KBM-7 (cell line): ENCODE data around the gene NDUFC2.
"Not testable (repeated sequence)": the region's sequence is repeated elsewhere in the genome, so short reads cannot be mapped to it uniquely, and the experiment has no call there.

ENCODE experiments used
- DNase-seq: peaks from one replicate; pipeline ENCODE4 v3.0.0-alpha.2; 2015
- in situ Hi-C: fragments of 300-500 bp; cut with MboI; formaldehyde crosslinking; loops from 2 replicates; pipeline ENCODE4 v1.14.3; 2020; ENCODE audit warnings: low sequenced_read_pairs, low pct_unique_long_range_greater_than_20kb, mixed read lengths

NDUFC2 gene

GRCh38 chr11:78079232-78080083, at the start of gene NDUFC2:
Gene NDUFC2 (minus strand): TSS chr11:78079862. CDS start chr11:78079744, 118 bp downstream.
- in situ Hi-C loops, result no loop called here

GRCh38 chr11:78127403-78127802, 47.7 kb upstream of the NDUFC2 start:
- DNase-seq, result no peak
- in situ Hi-C loops, result no loop called here

More at GRCh38 chr11:78079232-78080083, at the start of gene NDUFC2:
- DNase-seq, result peak; percentile 81

DNA sequence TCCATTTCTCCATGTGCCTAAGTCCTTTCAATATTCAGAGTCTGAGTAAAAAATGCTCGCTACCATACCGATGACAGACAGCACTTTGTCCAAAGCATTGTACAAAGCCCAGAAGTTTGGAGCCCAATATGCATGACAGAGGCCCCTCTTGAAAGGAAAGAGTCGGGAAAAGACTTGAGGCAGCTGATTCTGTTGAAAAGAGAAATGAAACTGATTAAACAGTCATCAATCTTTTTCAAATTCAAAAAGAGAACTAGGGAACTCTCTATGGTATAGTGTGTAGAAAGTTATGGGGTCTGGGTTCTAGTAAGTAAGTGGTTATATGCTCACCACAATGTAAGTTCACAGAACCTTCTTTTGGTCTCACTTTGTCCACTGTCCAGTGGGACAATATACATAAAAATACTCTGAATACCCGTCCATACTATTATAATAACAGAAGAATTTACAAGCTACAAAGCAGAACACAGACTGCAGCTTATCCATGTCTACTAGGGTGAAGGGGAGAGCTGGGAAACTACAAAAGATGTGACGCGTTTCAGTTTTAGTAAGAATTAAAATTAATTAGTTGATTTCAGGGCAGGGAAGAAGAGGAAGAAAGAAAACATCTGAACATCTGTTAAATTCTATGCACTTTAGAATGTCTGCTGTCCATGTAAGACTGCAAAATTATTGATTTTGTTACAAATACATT, 33.1 kb upstream of the NDUFC2 start:
- DNase-seq, result no peak
- in situ Hi-C loops, result no loop called here

DNA sequence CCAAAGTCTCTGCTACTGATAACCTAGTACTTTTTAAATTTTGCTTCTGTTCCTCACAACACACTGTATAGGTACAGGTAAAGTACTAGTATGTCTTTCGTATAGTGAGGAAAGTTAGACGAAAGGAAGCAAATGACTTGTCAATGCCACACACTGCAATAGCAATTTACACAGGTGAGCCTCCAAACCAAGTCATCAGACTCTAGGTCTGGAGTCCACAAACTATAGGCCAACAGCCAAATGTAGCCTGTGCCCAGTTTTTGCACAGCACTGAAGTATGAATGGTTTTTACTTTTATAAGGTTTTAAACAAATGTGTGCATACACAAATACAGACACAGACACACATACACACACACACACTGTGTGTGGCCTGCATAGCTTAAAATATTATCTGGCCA, 31.6 kb upstream of the NDUFC2 start:
- no peak for DNase-seq
- in situ Hi-C loops, result no loop called here

GRCh38 chr11:78110830-78111229, 31.2 kb upstream of the NDUFC2 start:
- DNase-seq, result no peak
- in situ Hi-C loops, result no loop called here

- in situ Hi-C loops, result no loop called here
- no peak for DNase-seq
Observed at GRCh38 chr11:78110351-78110750, 30.7 kb upstream of the NDUFC2 start.

DNA sequence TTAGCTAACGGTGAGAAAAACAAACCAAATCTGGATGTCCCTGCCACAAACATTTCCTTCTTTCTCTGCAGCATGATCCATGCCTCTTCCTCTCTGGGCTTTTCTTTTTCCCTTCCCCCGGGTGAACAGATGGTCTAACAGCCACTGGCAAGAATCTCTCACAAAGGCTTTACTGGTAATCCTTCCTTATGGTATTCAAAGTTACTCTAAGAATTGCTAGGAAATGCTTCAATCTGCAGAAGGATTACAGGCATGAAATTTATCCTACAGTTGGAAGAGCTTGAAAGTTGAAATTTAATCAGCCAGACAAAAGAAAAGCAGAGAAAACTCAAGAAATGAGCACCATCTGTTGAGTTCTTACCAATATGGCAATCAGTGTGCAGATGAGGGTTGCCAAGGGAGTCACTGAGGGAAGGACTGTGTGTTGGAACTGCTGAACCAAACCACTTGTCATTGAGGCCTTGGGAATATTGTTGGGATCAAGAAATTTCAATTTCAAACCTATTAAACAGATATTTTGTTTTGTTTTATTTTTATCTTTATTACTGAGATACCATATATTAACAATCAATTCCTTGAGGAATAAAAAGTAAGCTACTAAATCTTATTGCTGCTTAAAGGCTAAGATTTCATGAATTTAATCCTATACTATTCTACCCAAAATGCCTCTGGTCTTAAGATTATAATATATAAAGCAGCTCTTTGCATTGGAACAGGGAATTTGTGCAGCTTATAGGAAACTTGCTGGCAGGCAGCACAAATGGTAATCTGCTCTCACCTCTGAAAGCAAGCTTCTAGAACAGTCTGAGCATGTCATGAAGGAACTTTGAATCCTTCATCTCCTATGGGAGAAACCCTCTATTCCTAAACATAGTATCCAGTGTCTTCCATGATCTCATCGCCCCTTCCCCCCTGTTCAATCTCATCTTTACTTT, 29.7 kb upstream of the NDUFC2 start:
- DNase-seq, result no peak

DNA sequence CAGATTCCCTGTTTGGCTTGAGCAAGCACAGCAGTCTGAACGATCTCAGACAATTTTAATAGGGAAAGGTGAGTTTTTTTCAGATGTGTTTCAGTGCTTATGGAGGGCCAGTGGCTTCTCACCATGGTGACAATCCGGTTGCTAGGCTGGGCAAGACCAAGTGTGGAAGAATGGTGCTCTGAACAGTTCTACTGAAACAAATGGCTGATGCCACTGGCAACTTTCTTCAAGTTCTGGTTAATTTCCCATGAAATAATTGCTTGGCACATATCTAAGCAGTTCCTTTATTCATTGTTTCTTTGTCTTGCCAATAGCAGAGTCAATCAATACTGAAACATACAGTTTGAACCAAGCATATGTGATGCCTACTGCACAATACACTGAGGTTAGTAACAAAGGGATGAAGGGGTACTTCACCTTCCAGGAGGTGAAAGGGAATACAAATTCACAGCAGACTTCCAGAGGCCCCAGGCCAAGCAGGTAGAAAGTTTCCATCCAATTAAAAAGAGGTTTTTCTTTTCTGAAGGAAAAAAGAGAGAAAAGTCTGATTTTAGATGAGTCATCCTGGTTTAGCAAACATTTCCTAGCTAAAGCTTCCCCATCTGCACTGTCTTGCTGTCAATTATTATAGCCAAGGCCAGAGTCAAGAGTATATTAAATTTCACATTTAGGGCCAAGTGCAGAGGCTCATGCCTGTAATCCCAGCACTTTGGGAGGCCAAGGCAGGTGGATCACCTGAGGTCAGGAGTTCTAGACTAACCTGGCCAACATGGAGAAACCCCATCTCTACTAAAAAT, 21.2 kb upstream of the NDUFC2 start:
- in situ Hi-C loops, result no loop called here
- DNase-seq, result no peak

More for the DNA sequence above, 29.7 kb upstream of the NDUFC2 start:
- in situ Hi-C loops, result no loop called here

- DNase-seq, result no peak
- in situ Hi-C loops, result no loop called here
Observed at GRCh38 chr11:78100261-78100660, 20.6 kb upstream of the NDUFC2 start.

GRCh38 chr11:78099666-78100065, 20.0 kb upstream of the NDUFC2 start:
- in situ Hi-C loops, result no loop called here
- no peak for DNase-seq

DNA sequence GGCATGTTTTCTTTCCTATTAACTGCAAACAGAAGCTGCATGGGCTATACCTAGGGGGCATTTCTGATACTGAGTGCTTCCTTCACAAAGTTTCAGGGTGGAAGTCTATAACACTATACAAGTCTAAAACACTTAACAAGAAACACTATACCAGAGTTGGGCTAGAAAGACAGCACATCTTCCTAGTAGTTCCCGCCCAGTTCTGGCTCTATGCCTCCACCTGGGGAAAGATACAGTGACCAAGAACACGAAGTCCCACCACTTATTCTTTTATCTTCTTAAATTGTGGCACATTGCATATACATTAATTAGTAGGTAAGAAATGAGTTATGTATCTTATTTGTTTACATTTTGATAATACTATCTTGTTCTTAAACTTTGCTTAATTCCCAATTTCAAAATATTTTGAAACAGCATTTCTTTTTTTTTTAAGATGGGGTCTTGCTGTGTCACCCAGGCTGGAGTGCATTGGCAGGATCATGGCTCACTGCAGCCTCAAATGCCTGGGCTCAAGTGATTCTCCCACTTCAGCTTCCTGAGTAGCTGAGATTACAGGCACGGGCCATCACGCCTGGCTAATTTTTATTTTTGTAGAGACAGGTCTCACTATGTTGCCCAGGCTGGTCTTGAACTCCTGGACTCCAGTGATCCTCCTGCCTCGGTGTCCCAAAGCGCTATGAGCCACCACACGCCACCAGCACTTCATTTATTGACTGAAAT, 18.2 kb upstream of the NDUFC2 start:
- in situ Hi-C loops, result no loop called here
- no peak for DNase-seq

DNA sequence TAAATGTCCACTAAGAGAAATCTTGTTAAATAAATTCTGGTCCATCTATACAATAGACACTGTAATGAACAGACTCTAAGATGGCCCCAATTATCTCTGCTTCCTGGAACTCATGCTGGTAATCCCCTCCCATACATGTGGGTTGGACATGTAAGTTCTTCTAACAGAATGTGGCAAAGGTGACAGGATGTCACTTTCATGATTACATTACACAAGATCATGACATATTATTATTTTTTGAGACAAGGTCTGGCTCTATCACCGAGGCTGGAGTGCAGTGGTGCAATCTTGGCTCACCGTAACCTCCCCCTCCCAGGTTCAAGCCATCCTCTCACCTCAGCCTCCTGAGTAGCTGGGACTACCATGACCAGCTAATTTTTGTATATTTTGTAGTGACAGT, 14.6 kb upstream of the NDUFC2 start:
- DNase-seq, result no peak
- in situ Hi-C loops, result no loop called here

DNA sequence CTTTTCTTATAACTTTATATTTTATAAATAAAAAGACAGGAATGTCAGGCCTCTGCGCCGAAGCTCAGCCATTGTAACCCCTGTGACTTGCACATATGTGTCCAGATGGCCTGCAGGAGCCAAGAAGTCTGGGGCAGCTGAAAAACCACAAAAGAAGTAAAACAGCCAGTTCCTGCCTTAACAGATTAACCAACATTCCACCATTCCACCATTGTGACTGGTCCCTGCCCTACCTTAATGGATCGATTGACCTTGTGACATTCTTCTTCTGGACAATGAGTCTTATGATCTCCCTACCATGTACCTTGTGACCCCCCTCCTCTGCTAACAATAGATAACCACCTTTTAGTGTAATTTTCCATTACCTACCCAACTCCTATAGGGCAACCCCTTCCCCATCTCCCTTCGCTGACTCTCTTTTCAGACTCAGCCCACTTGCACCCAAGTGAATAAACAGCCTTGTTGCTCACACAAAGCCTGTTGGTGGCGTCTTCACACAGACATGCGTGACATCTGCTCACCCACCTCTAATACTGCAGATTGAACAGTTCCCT, 6.9 kb upstream of the NDUFC2 start:
- DNase-seq, in situ Hi-C loops: not testable (repeated sequence)

- no peak for DNase-seq
- in situ Hi-C loops, result no loop called here
Observed at GRCh38 chr11:78085972-78086371, 6.3 kb upstream of the NDUFC2 start.

- DNase-seq, in situ Hi-C loops: not testable (repeated sequence)
Observed at GRCh38 chr11:78084506-78084905, 4.8 kb upstream of the NDUFC2 start.

DNA sequence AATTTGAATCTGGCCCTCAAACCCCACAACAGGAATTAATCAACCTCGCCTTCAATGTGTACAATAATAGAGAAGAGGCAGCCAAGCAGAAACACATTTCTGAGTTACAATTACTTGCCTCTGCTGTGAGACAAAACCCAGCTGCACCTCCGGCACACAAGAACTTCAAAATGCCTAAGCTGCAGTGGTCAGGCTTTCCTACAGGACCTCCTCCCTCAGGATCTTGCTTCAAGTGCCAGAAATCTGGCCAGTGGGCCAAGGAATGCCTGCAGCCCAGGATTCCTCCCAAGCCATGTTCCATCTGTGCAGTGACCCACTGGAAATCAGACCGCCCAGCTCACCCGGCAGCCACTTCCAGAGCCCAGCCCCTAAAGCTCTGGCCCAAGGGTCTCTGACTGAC, 3.4 kb upstream of the NDUFC2 start:
- in situ Hi-C loops, result no loop called here

GRCh38 chr11:78082146-78082545, 2.5 kb upstream of the NDUFC2 start:
- in situ Hi-C loops, result no loop called here
- no peak for DNase-seq

More for the DNA sequence above, 3.4 kb upstream of the NDUFC2 start:
- no peak for DNase-seq

DNA sequence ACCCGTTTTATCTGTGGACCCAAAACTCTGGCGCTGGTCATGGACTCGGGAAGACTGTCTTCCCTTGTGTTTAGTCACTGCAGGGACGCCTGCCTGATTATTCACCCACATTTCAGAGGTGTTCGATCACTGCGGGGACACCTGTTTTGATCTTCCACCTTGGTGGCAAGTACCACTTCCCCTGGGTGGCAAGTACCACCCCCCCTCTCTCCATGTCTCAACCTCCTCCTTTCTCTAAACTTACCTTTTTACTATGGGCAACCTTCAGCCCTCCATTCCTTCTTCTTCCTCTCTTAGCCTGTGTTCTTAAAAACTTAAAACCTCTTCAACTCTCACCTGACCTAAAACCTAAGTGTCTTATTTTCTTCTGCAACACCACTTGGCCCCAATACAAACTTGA, 1.9 kb upstream of the NDUFC2 start:
- DNase-seq, result no peak
- in situ Hi-C loops, result no loop called here
